ENCODE measurements around the gene PRKAR1B. TPM values are rescaled to one million over a fixed set of nuclear protein-coding genes. Genes with fewer than 3 reads are reported as not detected.
A peak's percentile ranks its signal among the peaks of the same experiment; 100 is the strongest.

The PRKAR1B gene
- total RNA-seq, 2 donors from 2014 or later = 15.6 to 18.4 TPM

GRCh38 chr7:716222-716621 is 10.9 kb downstream of the PRKAR1B start:
- no peak for TF ChIP-seq CTCF (IDR thresholded peaks at IDR 0.05)
- H3K4me3 ChIP-seq = no peak overlapping the region
- no peaks in the 10 kb centered on the region for H3K27me3 ChIP-seq (replicated peaks; ENCODE audit: insufficient read depth)
- ATAC-seq (ENCODE audit: insufficient number of reproducible peaks, low FRiP score, low read depth) (no peak), DNase-seq (ENCODE audit: low spot score) (no peak)
- no peaks in the 10 kb centered on the region for H3K9me3 ChIP-seq
- H3K27ac ChIP-seq = no peak overlapping the region
- no peaks in the 10 kb centered on the region for H3K36me3 ChIP-seq
- peaks cover 0 to 9% of the 10 kb centered on the region in 2 donors for H3K4me1 ChIP-seq (ENCODE audit: control insufficient read depth in 1 of 2, low read depth in 2 of 2)

- Histone ChIP-seq H3K36me3 (no peaks in the 10 kb centered on the region), H3K4me3 (no peak overlapping the region), H3K4me1 (ENCODE audit: control insufficient read depth in 1 of 2, low read depth in 2 of 2) (peaks cover 0 to 9% of the 10 kb centered on the region in 2 donors), H3K27ac (no peak overlapping the region), H3K27me3 (replicated peaks; ENCODE audit: insufficient read depth) (no peaks in the 10 kb centered on the region), H3K9me3 (no peaks in the 10 kb centered on the region)
- ATAC-seq (ENCODE audit: insufficient number of reproducible peaks, low FRiP score, low read depth) = no peak
- no peak for DNase-seq (ENCODE audit: low spot score)
- no peak for TF ChIP-seq CTCF (IDR thresholded peaks at IDR 0.05)
Measured at GRCh38 chr7:714251-714671, 12.8 kb downstream of the PRKAR1B start.

- no peak overlapping the region for H3K4me3 ChIP-seq
- no peaks in the 10 kb centered on the region for H3K27me3 ChIP-seq (replicated peaks; ENCODE audit: insufficient read depth)
- H3K4me1 ChIP-seq (ENCODE audit: control insufficient read depth in 1 of 2, low read depth in 2 of 2) = peaks cover 0 to 9% of the 10 kb centered on the region in 2 donors
- H3K27ac ChIP-seq = no peak overlapping the region
- ATAC-seq (ENCODE audit: insufficient number of reproducible peaks, low FRiP score, low read depth) = no peak
- no peaks in the 10 kb centered on the region for H3K36me3 ChIP-seq
- TF ChIP-seq CTCF (IDR thresholded peaks at IDR 0.05) = no peak
- H3K9me3 ChIP-seq = no peaks in the 10 kb centered on the region
- DNase-seq (ENCODE audit: low spot score) = no peak
Measured at GRCh38 chr7:713488-714230, 13.4 kb downstream of the PRKAR1B start.

- DNase-seq (ENCODE audit: low spot score) (no peak), ATAC-seq (ENCODE audit: insufficient number of reproducible peaks, low FRiP score, low read depth) (no peak)
- no peak for TF ChIP-seq CTCF (IDR thresholded peaks at IDR 0.05)
- Histone ChIP-seq H3K4me1 (ENCODE audit: control insufficient read depth in 1 of 2, low read depth in 2 of 2) (peaks cover 0 to 9% of the 10 kb centered on the region in 2 donors), H3K36me3 (no peaks in the 10 kb centered on the region), H3K9me3 (no peaks in the 10 kb centered on the region), H3K4me3 (no peak overlapping the region), H3K27me3 (replicated peaks; ENCODE audit: insufficient read depth) (no peaks in the 10 kb centered on the region), H3K27ac (no peak overlapping the region)
Measured at GRCh38 chr7:713139-713457, 14.0 kb downstream of the PRKAR1B start.

- no peak for TF ChIP-seq CTCF (IDR thresholded peaks at IDR 0.05)
- no peaks in the 10 kb centered on the region for H3K9me3 ChIP-seq
- ATAC-seq (ENCODE audit: insufficient number of reproducible peaks, low FRiP score, low read depth) = no peak
- no peak overlapping the region for H3K27ac ChIP-seq
- peak overlapping the region; percentile 65 for H3K4me3 ChIP-seq
- H3K36me3 ChIP-seq = no peaks in the 10 kb centered on the region
- no peak for DNase-seq (ENCODE audit: low spot score)
- peaks cover 0 to 9% of the 10 kb centered on the region in 2 donors for H3K4me1 ChIP-seq (ENCODE audit: control insufficient read depth in 1 of 2, low read depth in 2 of 2)
- H3K27me3 ChIP-seq (replicated peaks; ENCODE audit: insufficient read depth) = no peaks in the 10 kb centered on the region
Measured at GRCh38 chr7:712381-713138, 14.5 kb downstream of the PRKAR1B start.

Data from thoracic aorta (tissue), 2 donors.